Germinal center (tissue), 1 donor: ENCODE results near the gene CFAP68.
"Not testable (repeated sequence)": the region's sequence is repeated elsewhere in the genome, so short reads cannot be mapped to it uniquely, and the experiment has no call there.

Source experiments
- DNase-seq: peaks from one replicate; pipeline ENCODE4 v3.0.0; 2012; ENCODE audit warnings: mixed read lengths, low spot score

The CFAP68 gene

DNA sequence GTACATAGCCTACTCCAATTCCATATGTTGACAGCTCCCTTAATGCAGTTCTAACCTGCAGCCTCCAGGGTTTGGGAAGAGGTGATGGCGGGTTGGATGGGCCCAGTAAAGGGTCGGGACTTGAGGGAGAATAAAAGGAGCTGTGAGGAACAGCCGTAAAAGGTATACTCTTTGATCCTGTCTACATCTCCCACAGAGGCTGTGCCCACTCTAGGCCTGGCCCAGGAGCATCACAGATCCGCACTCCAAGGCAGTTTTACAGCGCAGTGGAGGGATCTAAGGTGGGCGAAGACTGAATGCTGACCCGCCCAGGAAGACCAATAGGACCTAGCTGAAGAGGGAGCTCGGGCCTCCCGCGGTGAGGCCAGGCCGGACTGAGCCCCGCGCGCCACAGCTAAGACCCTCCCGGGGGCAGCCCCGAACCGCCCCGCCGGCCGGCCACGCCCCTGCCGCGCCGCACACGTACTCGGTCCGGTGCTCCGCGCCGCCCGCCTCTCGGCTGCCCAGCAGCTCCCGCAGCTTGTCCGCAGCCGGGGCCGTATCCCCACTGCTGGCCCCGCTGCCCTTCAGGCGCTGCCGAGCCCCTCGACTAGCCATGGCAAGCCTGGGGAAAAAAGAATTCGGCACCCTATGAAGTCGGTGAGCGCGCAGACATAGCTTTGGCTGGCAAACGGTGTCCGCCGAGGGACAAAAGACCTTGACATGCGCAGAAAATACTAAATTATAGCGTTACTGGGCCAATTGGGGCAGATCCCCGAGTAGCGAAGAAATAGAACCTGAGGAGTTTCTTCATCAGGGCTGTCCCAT is 8.3 kb upstream of the CFAP68 start, which contains the start of gene ALG9:
Gene ALG9 (minus strand): TSS at position 696 of the 807 bp plus-strand sequence. CDS start 99 bp downstream, at position 597.
- peak; percentile 83 for DNase-seq

DNA sequence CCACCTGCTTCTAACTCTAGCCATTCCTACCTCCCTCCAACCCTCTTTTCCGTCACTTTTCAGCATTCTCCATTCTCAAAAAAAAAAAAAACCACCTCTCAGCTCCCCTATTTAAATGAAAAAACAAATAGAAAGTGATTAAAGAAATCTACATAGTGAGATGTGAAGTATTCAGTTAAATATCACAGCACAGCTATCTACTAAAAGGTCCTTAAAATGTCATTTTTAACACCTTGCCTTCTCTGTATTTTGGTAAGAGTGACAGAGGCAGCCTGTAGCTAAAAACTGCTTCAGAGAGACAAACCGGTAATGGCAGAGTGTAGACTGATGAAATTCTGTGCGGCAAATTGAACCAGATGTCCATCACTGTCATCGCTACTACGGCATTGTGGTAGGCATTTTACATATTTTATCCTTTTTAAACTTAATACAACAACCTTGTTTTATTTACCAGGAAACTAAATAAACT is 7.6 kb upstream of the CFAP68 start:
- DNase-seq: no peak

DNA sequence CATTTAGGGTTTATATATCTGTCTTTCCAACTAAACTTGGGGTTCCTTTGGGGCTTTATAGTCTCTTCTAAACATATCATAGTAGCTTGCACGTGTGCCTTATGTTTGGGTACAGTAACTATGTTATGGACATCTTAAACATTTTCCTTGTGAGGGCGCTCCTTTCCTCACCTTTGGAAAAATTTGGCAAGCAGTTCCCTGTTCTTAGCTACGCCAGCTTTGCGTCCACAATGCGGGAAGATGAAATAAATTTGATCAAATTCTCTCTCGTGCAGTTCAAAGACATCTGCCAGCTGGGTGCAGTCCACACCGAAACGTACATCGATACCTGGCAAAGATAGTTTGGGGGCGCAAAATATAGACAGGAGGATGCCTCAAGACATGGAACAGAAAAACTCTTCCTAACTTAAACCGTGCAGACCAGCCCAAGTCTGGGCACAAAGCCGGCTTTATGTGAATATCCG is 924 bp upstream of the CFAP68 start:
- no peak for DNase-seq

DNA sequence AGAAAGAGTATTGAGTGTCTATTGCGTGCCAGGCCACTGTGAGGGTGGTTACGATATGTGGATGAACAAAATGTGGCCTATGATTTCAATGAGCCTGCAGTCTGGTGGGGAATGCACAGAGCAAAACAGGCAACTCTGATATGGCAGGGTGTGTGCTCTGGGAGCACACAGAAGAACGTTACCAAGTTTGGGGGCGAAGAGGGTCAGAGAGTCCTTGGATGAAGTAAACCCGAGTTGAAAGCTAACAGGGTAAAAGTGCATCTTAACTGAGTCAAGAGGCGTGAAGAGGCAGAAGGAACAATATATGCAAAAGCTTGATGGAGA is 258 bp downstream of the CFAP68 start:
- no peak for DNase-seq

DNA sequence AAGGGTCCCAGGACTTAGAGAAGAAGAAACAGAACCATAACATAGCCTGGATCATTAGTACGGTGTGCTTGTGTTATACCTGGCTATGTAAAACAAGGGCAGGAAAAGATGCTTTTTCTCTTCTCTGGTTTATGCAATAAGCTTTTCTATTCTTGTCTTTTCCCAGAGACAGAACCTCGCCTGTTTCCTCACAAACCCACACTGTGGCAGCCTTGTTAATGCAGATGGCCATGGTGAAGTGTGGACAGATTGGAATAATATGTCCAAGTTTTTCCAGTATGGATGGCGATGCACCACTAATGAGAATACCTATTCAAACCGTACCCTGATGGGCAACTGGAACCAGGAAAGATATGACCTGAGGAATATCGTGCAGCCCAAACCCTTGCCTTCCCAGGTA is 2.9 kb downstream of the CFAP68 start:
- no peak for DNase-seq

DNA sequence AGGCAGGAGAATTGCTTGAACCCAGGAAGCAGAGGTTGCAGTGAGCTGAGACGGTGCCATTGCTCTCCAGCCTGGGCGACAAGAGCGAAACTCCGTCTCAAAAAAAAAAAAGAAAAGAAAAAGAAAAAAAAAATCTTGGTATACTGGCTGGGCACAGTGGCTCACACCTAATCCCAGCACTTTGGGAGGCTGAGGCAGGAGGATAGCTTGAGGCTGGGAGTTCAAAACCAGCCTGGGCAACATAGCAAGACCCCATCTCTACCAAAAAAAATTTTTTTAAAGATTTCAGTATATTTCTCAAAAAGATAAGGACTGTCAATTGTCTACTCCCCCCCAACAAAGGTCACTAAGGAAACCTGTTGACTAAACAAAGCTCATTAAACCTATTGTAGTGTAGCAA is 5.7 kb downstream of the CFAP68 start:
- not testable (repeated sequence) for DNase-seq

DNA sequence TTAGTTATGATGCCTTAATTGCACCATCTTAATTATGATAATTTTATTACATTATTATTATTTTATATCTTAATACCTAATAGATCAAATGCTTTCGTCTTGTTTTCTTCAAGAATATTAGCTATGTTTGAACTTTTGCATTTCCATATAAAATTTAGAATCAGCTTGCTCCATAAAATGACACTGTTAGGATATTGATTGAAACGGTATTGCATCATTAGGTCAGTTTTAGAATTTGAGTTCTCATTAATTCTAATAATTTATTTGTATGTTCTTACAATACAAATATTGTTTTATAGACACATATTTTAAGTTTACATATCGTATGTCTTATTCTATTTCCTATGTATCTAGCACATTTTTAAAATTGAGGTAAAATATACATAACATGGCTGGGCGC is 6.7 kb downstream of the CFAP68 start:
- DNase-seq: no peak

DNA sequence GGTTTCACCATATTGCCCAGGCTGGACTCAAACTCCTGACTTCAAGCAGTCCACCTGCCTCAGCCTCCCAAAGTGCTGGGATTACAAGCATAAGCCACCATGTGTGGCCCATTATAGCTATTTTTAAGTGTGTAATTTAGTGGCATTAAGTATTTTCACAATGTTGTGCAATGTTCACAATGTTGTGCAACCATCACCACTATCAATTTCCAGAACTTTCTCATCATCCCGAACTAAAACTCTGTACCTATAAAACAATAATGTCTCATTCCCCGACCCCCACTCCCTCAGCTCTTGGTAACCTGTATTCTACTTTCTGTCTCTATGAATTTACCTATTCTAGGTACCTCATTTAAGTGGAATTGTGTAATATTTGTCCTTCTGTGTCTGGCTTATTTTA is 7.5 kb downstream of the CFAP68 start:
- no peak for DNase-seq

DNA sequence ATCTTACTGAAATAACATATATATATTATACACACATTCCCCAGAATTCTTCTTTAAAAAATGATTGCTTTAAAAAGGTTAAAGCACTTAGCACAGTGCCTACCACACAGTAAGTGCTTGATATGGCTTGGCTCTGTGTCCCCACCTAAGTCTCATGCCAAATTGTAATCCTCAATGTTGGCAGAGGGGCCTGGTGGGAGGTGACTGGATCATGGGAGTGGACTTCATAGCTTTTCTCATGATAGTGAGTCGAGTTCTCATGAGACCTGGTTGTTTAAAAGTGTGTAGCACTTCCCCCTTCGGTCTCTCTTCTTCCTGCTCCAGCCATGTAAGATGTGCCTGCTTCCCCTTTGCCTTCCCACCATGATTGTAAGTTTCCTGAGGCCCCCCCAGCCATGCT is 26.1 kb downstream of the CFAP68 start:
- no peak for DNase-seq

DNA sequence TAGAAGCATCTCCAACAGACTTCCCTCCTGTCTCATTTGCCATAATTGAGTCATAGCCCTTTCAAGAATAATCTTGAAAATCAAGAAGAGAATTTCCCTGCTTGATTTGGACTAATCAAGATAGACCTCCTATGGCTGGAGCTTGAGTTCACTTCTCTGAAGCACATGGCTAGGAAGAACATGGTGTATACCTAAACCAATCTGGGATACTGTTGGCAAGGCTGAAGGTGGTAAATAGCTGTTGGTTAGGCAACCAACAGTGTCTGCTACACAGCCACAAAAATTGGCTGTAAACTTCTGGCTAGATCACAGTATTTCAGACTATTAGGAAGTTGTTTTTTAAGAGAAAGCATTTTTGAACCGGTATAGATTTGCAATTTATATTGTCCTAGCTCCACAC is 27.3 kb downstream of the CFAP68 start:
- DNase-seq: no peak

DNA sequence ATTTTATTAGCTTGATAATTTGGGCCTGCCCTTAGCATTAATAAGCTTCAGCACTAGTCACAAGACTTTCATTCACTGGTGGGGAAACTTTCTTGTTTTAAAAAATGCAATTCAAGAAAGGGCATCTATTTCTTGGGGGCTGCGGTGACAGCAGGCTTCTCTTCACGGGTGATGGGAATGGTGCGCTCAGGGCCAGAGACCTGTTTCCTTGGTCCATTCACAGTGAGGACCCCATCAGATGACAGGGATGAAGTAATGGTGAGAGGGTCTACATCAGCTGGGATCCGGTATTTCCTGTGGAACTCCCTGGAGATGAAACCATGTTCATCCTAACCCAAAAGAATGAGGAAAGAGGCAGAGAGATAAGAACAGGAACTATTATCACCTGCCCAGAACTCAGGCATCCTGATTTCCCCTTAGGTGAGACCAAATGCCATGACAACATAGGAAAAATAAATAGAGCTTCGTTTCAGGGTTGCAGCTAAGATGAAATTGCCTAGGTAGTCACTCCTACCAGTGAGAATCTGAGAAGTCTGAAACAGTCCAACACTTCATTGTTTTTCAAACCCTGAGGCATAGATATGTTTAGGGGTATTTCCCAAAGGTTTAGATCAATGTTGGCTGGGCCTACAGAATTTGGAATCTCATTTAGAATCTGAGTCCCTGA is 29.4 kb downstream of the CFAP68 start:
- DNase-seq: no peak

DNA sequence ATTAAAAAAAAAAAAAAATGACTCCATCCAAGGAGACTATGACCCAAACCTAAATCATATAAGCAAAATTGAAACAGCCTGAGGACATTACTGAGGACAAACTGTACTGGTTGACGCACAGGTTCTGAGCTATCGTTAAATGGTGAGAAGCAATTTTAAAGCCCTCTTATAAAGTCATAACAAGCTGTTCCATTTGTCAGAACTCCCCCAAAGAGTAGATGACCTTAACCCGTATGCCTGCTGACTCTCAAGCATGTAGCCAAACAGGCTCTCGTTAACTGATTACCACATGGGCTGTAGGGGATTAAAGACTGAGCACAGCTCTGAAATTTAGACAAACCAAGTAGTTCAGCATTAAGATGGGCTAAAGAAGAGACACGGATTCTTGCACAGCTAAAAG is 30.0 kb downstream of the CFAP68 start:
- no peak for DNase-seq

DNA sequence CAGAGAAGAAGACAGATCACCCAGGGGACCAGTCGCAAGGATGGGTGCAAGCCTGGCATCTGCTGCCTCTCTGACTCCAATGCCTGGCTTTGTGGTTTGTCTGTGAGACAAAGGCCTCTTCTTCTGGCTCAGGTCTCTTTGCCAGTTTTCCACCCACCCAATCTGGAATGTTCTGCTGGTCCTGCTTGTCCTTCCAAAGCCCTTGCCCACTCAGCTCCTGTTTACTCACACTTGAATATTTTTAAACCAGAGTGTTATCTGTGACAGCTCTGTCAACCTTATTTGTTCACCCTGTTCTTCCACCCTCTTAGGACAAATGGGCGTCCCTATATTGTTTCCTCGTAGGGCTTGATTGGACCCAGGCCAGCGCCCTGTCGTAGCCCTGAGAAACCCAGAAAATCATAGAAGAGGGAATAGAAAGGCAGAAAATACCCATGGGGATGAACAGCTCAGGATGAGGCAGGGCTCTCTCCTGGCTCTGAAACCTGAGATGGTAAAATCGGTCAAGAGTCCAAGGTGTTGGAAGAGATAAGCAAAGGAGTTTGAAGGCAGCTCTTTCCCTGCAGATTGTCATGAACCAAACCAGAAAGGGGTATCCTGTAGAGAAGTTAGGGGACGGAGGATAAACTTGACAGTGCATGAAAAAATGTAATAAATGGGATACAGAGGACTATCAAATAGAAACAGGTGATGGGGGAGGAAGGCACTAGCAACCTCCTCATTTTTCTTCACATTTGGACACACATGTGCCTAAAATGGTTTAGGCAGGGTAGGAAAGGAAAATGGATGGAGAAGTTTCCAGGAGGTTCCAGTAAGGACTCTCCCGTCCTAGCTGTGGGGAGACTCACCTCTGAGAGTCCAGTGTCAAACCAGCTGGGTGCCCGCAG is 31.6 kb downstream of the CFAP68 start:
- DNase-seq: no peak

DNA sequence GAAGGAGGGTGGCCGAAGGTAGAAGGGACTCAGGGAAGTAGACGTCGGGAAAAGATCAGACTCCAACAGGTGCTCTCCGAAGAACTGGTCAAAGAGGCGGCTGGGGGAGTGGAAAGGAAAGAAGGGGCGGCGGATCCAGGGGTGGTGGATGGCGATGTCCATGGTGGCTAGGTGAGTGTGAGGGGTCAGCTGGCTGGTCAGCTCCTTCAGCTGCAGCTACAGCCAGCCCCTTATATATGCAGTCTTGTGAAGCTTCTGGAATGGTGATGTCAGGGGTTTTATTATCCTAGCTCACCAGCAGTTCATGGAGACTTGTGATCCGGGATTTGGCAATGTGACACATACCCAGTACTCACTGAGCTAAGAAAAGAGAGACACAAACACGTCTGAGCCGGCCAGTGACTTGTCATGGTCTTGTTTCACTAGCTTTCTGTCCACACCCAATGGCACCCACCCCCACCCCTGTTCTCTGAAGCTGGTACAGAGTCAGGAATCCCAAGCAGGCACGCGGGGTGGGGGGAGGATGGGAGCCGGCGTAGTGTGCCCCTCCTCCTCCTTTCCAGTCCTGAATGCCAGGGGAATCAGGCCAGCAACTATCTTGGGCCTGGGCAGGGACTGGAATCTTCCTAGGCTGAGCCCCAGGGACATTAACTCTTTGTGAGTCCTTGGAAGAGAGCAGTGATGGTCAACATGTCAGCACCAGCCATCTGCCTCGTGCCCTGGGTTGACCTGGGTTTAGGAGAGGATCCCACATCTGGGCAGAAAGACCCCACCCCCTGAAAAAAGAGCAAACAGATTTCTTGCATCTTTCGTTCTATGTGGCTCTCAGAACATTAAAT is 32.4 kb downstream of the CFAP68 start, which contains the start of gene CRYAB:
Gene CRYAB (minus strand): TSS at position 208 of the 839 bp plus-strand sequence. CDS start 46 bp downstream, at position 162.
- no peak for DNase-seq

DNA sequence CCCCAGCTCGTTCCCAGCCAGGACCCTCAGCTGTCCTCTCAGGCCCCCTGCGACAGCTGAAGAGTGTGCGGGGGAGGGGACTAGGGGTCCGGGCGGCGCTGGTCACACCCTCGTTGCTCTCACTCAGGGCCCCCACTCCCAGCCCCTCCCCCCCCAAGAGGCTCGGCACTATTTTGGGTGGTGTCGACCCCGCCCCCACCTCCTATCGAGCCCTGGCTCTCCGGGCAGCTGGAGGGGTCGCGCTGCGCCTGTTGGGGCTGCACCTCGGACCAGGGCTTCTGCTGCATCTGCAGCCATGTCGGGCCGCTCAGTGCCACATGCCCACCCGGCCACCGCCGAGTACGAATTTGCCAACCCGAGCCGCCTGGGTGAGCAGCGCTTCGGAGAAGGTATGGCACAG is 33.2 kb downstream of the CFAP68 start, which contains the start of gene HSPB2:
Gene HSPB2 (plus strand): TSS at position 200 of the 400 bp plus-strand sequence. CDS start 96 bp downstream, at position 296.
- no peak for DNase-seq

DNA sequence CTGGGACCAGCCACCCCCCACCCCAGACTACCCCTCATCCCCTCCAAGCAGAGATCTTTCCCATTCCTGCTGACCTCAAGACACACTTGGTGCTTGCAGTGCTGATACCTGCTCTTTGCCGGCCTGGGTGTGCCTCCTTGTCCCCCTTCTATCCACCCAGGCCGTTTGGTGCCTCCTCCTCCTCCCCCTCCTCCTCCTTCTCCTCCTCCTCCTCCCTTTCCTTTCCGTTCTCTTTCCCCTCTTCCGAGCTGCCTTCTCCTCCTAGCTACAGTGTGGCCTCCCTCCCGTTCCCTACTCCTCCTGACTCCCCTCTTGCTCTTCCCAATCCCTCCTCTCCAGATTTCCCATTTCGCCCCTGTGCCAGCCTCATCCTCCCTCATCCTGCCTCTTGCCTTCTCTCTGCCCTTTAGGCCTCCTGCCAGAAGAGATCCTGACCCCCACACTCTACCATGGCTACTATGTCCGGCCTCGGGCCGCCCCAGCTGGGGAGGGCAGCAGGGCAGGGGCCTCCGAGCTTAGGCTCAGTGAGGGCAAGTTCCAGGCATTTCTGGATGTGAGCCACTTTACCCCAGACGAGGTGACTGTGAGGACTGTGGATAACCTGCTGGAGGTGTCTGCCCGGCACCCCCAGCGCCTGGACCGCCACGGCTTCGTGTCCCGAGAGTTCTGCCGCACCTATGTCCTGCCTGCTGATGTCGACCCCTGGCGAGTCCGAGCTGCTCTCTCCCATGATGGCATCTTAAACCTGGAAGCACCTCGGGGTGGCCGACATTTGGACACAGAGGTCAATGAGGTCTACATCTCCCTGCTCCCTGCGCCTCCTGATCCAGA is 33.9 kb downstream of the CFAP68 start:
- no peak for DNase-seq

DNA sequence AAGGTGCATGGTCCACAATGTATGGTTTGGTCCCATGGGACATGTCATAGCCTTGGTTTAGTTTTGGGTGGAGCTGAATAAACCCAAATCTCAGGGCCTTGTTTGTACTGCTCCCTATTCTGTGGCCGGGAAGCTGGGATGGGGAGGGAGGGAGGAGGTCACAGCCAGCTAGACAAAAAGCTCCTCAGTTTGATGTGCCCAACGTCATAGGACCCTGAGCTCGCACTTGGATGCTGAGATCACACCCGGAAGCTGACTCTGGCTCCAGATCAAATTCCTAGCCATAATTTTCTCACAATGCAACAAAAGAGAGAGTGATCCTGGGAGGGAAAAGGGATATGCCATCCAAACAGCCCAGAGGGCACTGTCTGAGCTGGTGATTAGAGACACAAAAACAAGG is 34.7 kb downstream of the CFAP68 start:
- no peak for DNase-seq

DNA sequence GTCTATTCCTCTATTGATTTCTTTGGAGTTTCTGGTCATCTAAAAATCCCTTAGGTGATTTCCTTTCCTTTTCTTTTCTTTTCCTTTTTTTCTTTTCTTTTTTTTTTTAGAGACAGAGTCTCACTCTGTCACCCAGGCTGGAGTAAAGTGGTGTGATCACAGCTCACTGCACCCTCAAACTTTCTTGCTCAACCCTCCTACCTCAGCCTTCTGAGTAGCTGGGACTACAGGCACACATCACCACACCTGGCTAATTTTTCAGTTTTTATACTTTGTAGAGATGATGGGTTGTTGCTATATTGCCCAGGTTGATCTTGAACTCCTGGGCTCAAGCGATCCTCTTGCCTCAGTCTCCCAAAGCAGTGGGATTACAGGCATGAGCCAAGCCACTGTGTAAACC is 37.4 kb downstream of the CFAP68 start:
- no peak for DNase-seq

DNA sequence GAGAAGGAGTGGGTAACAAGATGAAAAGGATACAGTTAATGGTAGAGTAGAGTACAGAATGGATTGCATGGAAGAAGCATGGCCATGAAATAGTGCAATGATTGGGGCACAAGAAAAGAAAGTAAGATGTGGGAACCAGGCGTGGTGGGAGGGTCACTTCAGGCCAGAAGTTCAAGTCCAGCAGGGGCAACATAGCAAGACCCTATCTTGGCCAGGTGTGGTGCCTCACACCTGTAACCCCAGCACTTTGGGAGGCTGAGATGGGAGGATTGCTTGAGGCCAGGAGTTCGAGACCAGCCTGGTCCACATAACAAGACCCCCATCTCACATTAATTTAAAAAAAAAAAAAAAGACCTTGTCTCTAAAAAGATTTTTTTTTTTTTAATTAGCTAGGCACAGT is 38.0 kb downstream of the CFAP68 start:
- no peak for DNase-seq

DNA sequence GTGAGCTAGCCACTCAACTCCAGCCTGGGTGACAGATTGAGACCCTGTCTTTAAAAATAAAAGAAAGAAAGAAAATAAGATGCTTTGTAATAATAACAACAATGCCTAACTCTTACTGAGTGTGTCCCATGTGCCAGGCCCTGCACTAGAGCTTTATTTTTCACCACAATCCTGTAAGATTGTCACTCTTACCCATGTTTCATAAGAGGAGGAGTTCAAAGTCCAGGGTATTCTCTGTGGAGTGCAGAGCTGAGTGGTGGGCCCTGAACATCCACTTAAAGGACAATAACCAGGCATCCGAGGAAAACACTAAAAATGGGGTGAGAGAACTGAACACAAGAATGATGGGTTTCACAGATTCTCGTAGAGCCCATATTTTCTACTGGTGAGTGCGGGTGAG is 38.4 kb downstream of the CFAP68 start:
- DNase-seq: no peak
